Peyer's patch (tissue), 4 donors: Measurements from ENCODE around the gene NLRC3. TPM values are rescaled to one million over a fixed set of nuclear protein-coding genes. Genes with fewer than 3 reads are reported as not detected.
"Not testable (repeated sequence)": the region's sequence is repeated elsewhere in the genome, so short reads cannot be mapped to it uniquely, and the experiment has no call there.

Experiments used
- DNase-seq, 3 donors: peaks; one replicate each; pipeline ENCODE4 v3.0.0-alpha.2; 2017 to 2019
- H3K27ac ChIP-seq, 4 donors: fragments of 200-600 bp; sonication (generic); one replicate each; pipeline ENCODE4 v1.5.1; 2016 to 2019
- H3K27me3 ChIP-seq, 2 donors: fragments of 200-600 bp; sonication (generic); one replicate each; pipeline ENCODE4 v1.5.1; 2019
- H3K36me3 ChIP-seq, 3 donors: fragments of 200-600 bp; sonication (generic); one replicate each; pipeline ENCODE4 v1.5.1; 2016 to 2019
- H3K4me1 ChIP-seq, 4 donors: fragments of 200-600 bp; sonication (generic); one replicate each; pipeline ENCODE4 v1.5.1; 2016 to 2019
- H3K4me3 ChIP-seq, 4 donors: fragments of 200-600 bp; sonication (generic); 1 replicate in 3 of 4; 2 replicates in 1 of 4; pipeline ENCODE4 v1.5.1; 2016 to 2019; ENCODE audit warnings: mild to moderate bottlenecking in 1 of 4
- H3K9me3 ChIP-seq, 4 donors: fragments of 200-600 bp; sonication (generic); one replicate each; pipeline ENCODE4 v1.5.1; 2016 to 2019; ENCODE audit warnings: mild to moderate bottlenecking in 1 of 4
- CTCF ChIP-seq, 6 experiments: fragments of 450-650 bp in 4 of 6; fragments of 200-600 bp in 2 of 6; sonication (generic) in 1 of 6; IDR thresholded peaks; one replicate each; pipeline ENCODE4 v1.5.1; 2017 to 2019; ENCODE audit warnings: antibody characterized with exemption in 6 of 6, mild to moderate bottlenecking in 3 of 6, moderate library complexity in 1 of 6
- POLR2A ChIP-seq, 2 donors: fragments of 450-650 bp; IDR thresholded peaks; one replicate each; pipeline ENCODE4 v1.5.1; 2017; ENCODE audit warnings: antibody characterized with exemption in 2 of 2, mild to moderate bottlenecking in 2 of 2, moderate library complexity in 2 of 2
- total RNA-seq, 4 donors: library from RNA; depleted of rRNA; stranded (reverse); fragments of >200 nt; gene quantifications; one replicate each; pipeline ENCODE4 v1.1.0, GENCODE V29; 2016

The NLRC3 gene
- total RNA-seq, 4 donors from 2014 or later = 4.4 to 32.2 (median 7.3) TPM

DNA sequence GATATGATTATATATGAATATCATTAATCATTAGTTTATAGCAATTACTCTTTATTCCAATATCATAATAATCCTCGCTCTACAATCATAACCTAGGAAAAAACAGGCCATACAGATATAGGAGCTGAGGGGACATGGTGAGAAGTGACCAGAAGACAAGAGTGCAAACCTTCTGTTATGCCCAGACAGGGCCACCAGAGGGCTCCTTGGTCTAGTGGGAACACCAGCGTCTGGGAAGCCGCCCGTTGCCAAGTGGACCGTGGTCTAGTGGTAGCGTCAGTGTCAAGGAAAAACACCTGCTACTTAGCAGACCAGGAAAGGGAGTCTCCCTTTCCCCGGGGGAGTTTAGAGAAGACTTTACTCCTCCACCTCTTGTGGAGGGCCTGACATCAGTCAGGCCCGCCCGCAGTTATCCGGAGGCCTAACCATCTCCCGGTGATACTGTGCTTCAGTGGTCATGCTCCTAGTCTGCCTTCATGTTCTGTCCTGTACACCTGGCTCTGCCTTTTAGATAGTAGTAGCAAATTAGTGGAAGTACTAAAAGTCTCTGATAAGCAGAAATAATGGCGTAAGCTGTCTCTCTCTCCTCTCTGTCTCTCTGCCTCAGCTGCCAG, 49.9 kb downstream of the NLRC3 start:
- peak; percentile 22 to 61 (median 58) for TF ChIP-seq CTCF (IDR thresholded peaks at IDR 0.05)
- not testable (repeated sequence) for H3K4me3 ChIP-seq, H3K27ac ChIP-seq, H3K4me1 ChIP-seq, H3K9me3 ChIP-seq, H3K27me3 ChIP-seq
- peak in 2 of 3 donors; percentile 82 to 88 for DNase-seq
- peaks cover 0 to 36% (median 0%) of the 10 kb centered on the region in 3 donors for H3K36me3 ChIP-seq

GRCh38 chr16:3525951-3526350, 51.3 kb downstream of the NLRC3 start:
- H3K4me1 ChIP-seq = no peaks in the 10 kb centered on the region
- H3K4me3 ChIP-seq = no peak overlapping the region
- no peaks in the 10 kb centered on the region for H3K9me3 ChIP-seq
- peak in 1 of 3 donors; percentile 13 for DNase-seq
- H3K27me3 ChIP-seq = no peaks in the 10 kb centered on the region
- H3K27ac ChIP-seq = no peak overlapping the region
- H3K36me3 ChIP-seq = peaks cover 0 to 33% (median 0%) of the 10 kb centered on the region in 3 donors
- TF ChIP-seq CTCF (IDR thresholded peaks at IDR 0.05) (no peak), POLR2A (IDR thresholded peaks at IDR 0.05) (no peak)

DNA sequence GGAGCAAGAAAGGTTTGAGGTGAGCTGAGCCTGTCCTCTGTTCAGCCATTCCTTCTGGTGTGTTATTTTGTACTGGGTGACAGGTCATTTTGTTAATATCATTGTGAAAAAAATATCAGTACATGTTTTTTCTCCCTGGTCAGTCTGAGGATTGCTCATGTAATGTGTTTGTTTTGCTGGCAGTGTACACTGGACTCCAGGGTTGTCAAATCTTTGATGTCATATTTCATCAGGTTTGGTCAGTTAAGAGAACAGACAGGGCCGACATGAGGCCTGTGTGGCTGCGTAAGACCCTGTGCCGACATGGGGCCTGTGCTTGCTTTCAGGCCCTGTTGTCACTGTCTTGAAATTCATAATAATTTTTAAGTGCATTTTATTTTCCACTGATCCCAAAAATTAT, 53.9 kb downstream of the NLRC3 start:
- peaks cover 0 to 42% (median 0%) of the 10 kb centered on the region in 3 donors for H3K36me3 ChIP-seq
- peak in 1 of 3 donors; percentile 5 for DNase-seq
- no peak overlapping the region for H3K27ac ChIP-seq
- no peaks in the 10 kb centered on the region for H3K4me1 ChIP-seq
- H3K27me3 ChIP-seq = no peaks in the 10 kb centered on the region
- H3K9me3 ChIP-seq = no peaks in the 10 kb centered on the region
- H3K4me3 ChIP-seq = no peak overlapping the region
- no peak for TF ChIP-seq CTCF (IDR thresholded peaks at IDR 0.05)
- no peak for TF ChIP-seq POLR2A (IDR thresholded peaks at IDR 0.05)

- H3K36me3 ChIP-seq = peaks cover 0 to 63% (median 0%) of the 10 kb centered on the region in 3 donors
- H3K4me1 ChIP-seq = no peaks in the 10 kb centered on the region
- H3K27ac ChIP-seq = peak overlapping the region in 1 of 4 donors; percentile 49
- H3K9me3 ChIP-seq = no peaks in the 10 kb centered on the region
- H3K27me3 ChIP-seq = no peaks in the 10 kb centered on the region
- peak in 1 of 3 donors; percentile 26 for DNase-seq
- TF ChIP-seq POLR2A (IDR thresholded peaks at IDR 0.05) (no peak), CTCF (IDR thresholded peaks at IDR 0.05) (no peak)
- no peak overlapping the region for H3K4me3 ChIP-seq
Observed at GRCh38 chr16:3520841-3521240, 56.4 kb downstream of the NLRC3 start.

DNA sequence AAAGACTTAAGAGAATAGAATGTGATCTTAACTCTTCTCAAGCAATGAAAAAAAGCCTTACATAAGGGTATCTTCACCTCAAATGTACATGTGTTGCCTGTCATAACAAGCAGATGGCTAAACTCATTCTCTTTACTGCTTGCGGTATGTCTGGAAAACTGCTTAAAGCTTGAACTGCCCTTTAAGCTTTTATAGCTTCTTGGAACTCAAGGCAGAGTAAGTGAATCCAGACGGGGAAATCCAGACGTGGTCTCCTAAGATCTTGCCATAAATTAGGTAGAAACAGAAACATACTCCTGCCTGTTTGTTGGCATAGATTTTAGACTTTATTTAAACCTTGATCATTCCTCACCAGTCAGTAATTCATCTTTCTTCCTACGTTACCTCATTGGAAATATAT, 56.8 kb downstream of the NLRC3 start:
- peak overlapping the region in 1 of 4 donors; percentile 49 for H3K27ac ChIP-seq

More for the DNA sequence above, 56.8 kb downstream of the NLRC3 start:
- H3K4me3 ChIP-seq = no peak overlapping the region
- no peaks in the 10 kb centered on the region for H3K4me1 ChIP-seq
- no peak for DNase-seq
- no peak for TF ChIP-seq POLR2A (IDR thresholded peaks at IDR 0.05)
- TF ChIP-seq CTCF (IDR thresholded peaks at IDR 0.05) = no peak
- no peaks in the 10 kb centered on the region for H3K27me3 ChIP-seq
- peaks cover 0 to 68% (median 0%) of the 10 kb centered on the region in 3 donors for H3K36me3 ChIP-seq
- no peaks in the 10 kb centered on the region for H3K9me3 ChIP-seq
